HepG2 (cell line): Measurements from ENCODE around the gene CNN3. TPM values are rescaled to one million over a fixed set of nuclear protein-coding genes. Genes with fewer than 3 reads are reported as not detected.
A peak's percentile ranks its signal among the peaks of the same experiment; 100 is the strongest.

ENCODE experiments used
- CEBPG ChIP-seq: IDR thresholded peaks from 2 replicates; pipeline ENCODE4 v1.6.1; 2016
- ELF3 ChIP-seq: IDR thresholded peaks from 2 replicates; pipeline ENCODE4 v1.6.1; 2016; ENCODE audit warnings: missing genetic modification reagents, missing compliant biosample characterization
- GATAD2A ChIP-seq: IDR thresholded peaks from 2 replicates; pipeline ENCODE4 v1.6.1; 2016
- KDM2A ChIP-seq: sonication (generic); formaldehyde crosslinking; IDR thresholded peaks from 2 replicates; pipeline ENCODE4 v1.4.0; 2020; ENCODE audit warnings: low read depth, missing genetic modification reagents, borderline replicate concordance
- NBN ChIP-seq: fragments of 450-650 bp; conservative IDR thresholded peaks from 2 replicates; pipeline ENCODE4 v1.6.1; 2017
- NFYB ChIP-seq: sonication (generic); formaldehyde crosslinking; IDR thresholded peaks from 2 replicates; pipeline ENCODE4 v1.4.0; 2020; ENCODE audit warnings: missing genetic modification reagents
- PCBP1 ChIP-seq: fragments of 200-400 bp; formaldehyde crosslinking; IDR thresholded peaks from 2 replicates; pipeline ENCODE4 v1.6.1; 2017; ENCODE audit warnings: mild to moderate bottlenecking, low read depth, low read length, borderline replicate concordance
- PHF21A ChIP-seq: sonication (generic); formaldehyde crosslinking; IDR thresholded peaks from 2 replicates; pipeline ENCODE4 v1.5.0; 2020; ENCODE audit warnings: mild to moderate bottlenecking, missing genetic modification reagents
- PRMT3 ChIP-seq: sonication (generic); formaldehyde crosslinking; IDR thresholded peaks from 2 replicates; pipeline ENCODE4 v1.8.1; 2022; ENCODE audit warnings: low read depth, mild to moderate bottlenecking, moderate library complexity, missing genetic modification reagents, borderline replicate concordance
- RXRA ChIP-seq: sonication (generic); formaldehyde crosslinking; IDR thresholded peaks from 2 replicates; pipeline ENCODE4 v1.5.1; 2020; ENCODE audit warnings: missing genetic modification reagents
- SALL1 ChIP-seq: sonication (generic); formaldehyde crosslinking; IDR thresholded peaks from 2 replicates; pipeline ENCODE4 v1.8.0; 2022; ENCODE audit warnings: mild to moderate bottlenecking, missing genetic modification reagents
- STAT6 ChIP-seq: sonication (generic); formaldehyde crosslinking; IDR thresholded peaks from 2 replicates; pipeline ENCODE4 v1.4.0; 2020; ENCODE audit warnings: missing genetic modification reagents, mild to moderate bottlenecking, borderline replicate concordance
- ZBED4 ChIP-seq: sonication (generic); formaldehyde crosslinking; IDR thresholded peaks from 2 replicates; pipeline ENCODE4 v1.4.0; 2020; ENCODE audit warnings: missing genetic modification reagents, borderline replicate concordance
- ZFX ChIP-seq: sonication (generic); formaldehyde crosslinking; IDR thresholded peaks from 2 replicates; pipeline ENCODE4 v1.4.0; 2020; ENCODE audit warnings: mild to moderate bottlenecking, low read depth, missing genetic modification reagents, moderate library complexity
- ZNF660 ChIP-seq: sonication (generic); formaldehyde crosslinking; IDR thresholded peaks from 2 replicates; pipeline ENCODE4 v1.5.1; 2020; ENCODE audit warnings: mild to moderate bottlenecking, low read depth, missing genetic modification reagents, borderline replicate concordance
- polyA plus RNA-seq, 8 experiments: library from polyadenylated mRNA; depleted of rRNA in 3 of 8; stranded (reverse) in 7 of 8; unstranded in 1 of 8; fragments of >200 nt; fragmentation: Illumina TruSeq in 4 of 8; extraction: Trizol in 4 of 8; gene quantifications; 2 replicates each; pipeline versions ENCODE4 v1.2.1 to v1.2.3, GENCODE V29; 2011 to 2016; ENCODE audit warnings: low read depth in 4 of 8, missing spikeins in 1 of 8, mixed read lengths in 1 of 8; ENCODE audit not compliant: insufficient read depth in 1 of 8
- total RNA-seq, 5 experiments: library from RNA; depleted of rRNA; stranded (reverse); fragments of >200 nt; fragmentation: Illumina TruSeq; extraction: Trizol; gene quantifications; 2 replicates each; pipeline ENCODE4 v1.2.3, GENCODE V29; 2016; ENCODE audit warnings: low read depth in 1 of 5
- TF ChIP-seq, protein P1 (sequence below): sonication (generic); formaldehyde crosslinking; IDR thresholded peaks from 2 replicates; pipeline ENCODE4 v1.5.1; 2020; ENCODE audit warnings: mild to moderate bottlenecking, missing genetic modification reagents, moderate library complexity

CNN3 gene
- total and polyA plus RNA-seq, 2 of the 13 experiments (the other 11 are each of a cell fraction or from before 2014, with no cell fraction given), result 113 to 223 TPM

- 0 out of 2 replicates have a peak, but pooled peaks have one; percentile 30 for TF ChIP-seq RXRA (CRISPR knock-in tag)
- peak; percentile 14; the same call in 1 of the 2 replicates for TF ChIP-seq SALL1 (CRISPR knock-in tag)
- TF ChIP-seq ZNF660 (CRISPR knock-in tag), result no peak
- no peak for TF ChIP-seq STAT6 (CRISPR knock-in tag)
- no peak for TF ChIP-seq NBN
- TF ChIP-seq GATAD2A (CRISPR knock-in tag), result peak; percentile 29; the same call in 1 of the 2 replicates
- TF ChIP-seq KDM2A (CRISPR knock-in tag), result 0 out of 2 replicates have a peak, but pooled peaks have one; percentile 24
- no peak for TF ChIP-seq PCBP1
- TF ChIP-seq ZBED4 (CRISPR knock-in tag), result 0 out of 2 replicates have a peak, but pooled peaks have one; percentile 15
- peak; percentile 58; the same call in 1 of the 2 replicates for TF ChIP-seq ZFX (CRISPR knock-in tag)
- TF ChIP-seq ELF3 (CRISPR knock-in tag), result no peak
- TF ChIP-seq NFYB (CRISPR knock-in tag), result peak; percentile 32
- TF ChIP-seq PRMT3 (CRISPR knock-in tag), result 0 out of 2 replicates have a peak, but pooled peaks have one; percentile 55
- TF ChIP-seq, protein P1, sequence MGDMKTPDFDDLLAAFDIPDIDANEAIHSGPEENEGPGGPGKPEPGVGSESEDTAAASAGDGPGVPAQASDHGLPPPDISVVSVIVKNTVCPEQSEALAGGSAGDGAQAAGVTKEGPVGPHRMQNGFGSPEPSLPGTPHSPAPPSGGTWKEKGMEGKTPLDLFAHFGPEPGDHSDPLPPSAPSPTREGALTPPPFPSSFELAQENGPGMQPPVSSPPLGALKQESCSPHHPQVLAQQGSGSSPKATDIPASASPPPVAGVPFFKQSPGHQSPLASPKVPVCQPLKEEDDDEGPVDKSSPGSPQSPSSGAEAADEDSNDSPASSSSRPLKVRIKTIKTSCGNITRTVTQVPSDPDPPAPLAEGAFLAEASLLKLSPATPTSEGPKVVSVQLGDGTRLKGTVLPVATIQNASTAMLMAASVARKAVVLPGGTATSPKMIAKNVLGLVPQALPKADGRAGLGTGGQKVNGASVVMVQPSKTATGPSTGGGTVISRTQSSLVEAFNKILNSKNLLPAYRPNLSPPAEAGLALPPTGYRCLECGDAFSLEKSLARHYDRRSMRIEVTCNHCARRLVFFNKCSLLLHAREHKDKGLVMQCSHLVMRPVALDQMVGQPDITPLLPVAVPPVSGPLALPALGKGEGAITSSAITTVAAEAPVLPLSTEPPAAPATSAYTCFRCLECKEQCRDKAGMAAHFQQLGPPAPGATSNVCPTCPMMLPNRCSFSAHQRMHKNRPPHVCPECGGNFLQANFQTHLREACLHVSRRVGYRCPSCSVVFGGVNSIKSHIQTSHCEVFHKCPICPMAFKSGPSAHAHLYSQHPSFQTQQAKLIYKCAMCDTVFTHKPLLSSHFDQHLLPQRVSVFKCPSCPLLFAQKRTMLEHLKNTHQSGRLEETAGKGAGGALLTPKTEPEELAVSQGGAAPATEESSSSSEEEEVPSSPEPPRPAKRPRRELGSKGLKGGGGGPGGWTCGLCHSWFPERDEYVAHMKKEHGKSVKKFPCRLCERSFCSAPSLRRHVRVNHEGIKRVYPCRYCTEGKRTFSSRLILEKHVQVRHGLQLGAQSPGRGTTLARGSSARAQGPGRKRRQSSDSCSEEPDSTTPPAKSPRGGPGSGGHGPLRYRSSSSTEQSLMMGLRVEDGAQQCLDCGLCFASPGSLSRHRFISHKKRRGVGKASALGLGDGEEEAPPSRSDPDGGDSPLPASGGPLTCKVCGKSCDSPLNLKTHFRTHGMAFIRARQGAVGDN (CRISPR knock-in tag), result peak; percentile 47
- peak; percentile 24; the same call in 1 of the 2 replicates for TF ChIP-seq PHF21A (CRISPR knock-in tag)
- no peak for TF ChIP-seq CEBPG (CRISPR knock-in tag)
Observed at GRCh38 chr1:94884106-94884505, 42.8 kb downstream of the CNN3 start (continued).
